IMR-90 (cell line): Measurements from ENCODE around the gene TMTC2. TPM values are rescaled to one million over a fixed set of nuclear protein-coding genes. Genes with fewer than 3 reads are reported as not detected.

ENCODE experiments used
- ATAC-seq: fragments of 200-7000 bp; cut with Tn5 transposase; 2 replicates; pipeline ENCODE4 v1.9.1; 2020; ENCODE audit warnings: low read depth, mild to moderate bottlenecking, moderate library complexity
- BruUV-seq: library from RNA; stranded (reverse); fragments of 400-500 nt; replicated peaks from 2 replicates; lab custom pipeline; 2021; lab: Mats Ljungman, UMichigan
- CTCF ChIA-PET: fragments of 300-600 bp; formaldehyde crosslinking; extraction: SDS; loops from one replicate; lab custom pipeline; 2021; ENCODE audit warnings: antibody characterized with exemption; lab: Yijun Ruan, JAX
- POLR2A ChIA-PET: fragments of 300-600 bp; sonication (Branson Sonifier 250); formaldehyde crosslinking; loops from one replicate; lab custom pipeline; 2022; ENCODE audit warnings: antibody characterized with exemption; ENCODE audit not compliant: unreplicated experiment; lab: Charles Lee
- DNase-seq: peaks from one replicate; pipeline ENCODE4 v3.0.0; 2013
- H2AFZ ChIP-seq: replicated peaks from 2 replicates; pipeline ENCODE3; 2013; ENCODE audit warnings: low read length, mild to moderate bottlenecking; ENCODE audit not compliant: poor library complexity
- H2AK5ac ChIP-seq: 2 replicates; pipeline ENCODE4 v1.6.1; 2013; ENCODE audit warnings: low read depth, low read length, inconsistent platforms
- H2AK9ac ChIP-seq: replicated peaks from 2 replicates; pipeline ENCODE3; 2013; ENCODE audit warnings: mild to moderate bottlenecking, low read depth, low read length, moderate library complexity; ENCODE audit not compliant: poor library complexity
- H2BK120ac ChIP-seq: 2 replicates; pipeline ENCODE4 v1.6.1; 2013; ENCODE audit warnings: low read depth, low read length, inconsistent platforms
- H2BK15ac ChIP-seq: 3 replicates; pipeline ENCODE4 v1.6.1; 2013; ENCODE audit warnings: low read depth, low read length, inconsistent platforms
- H2BK20ac ChIP-seq: 2 replicates; pipeline ENCODE4 v1.6.1; 2013; ENCODE audit warnings: low read depth, mild to moderate bottlenecking, inconsistent platforms, low read length, moderate library complexity
- H2BK5ac ChIP-seq: 2 replicates; pipeline ENCODE4 v1.6.1; 2013; ENCODE audit warnings: mild to moderate bottlenecking, low read depth, low read length, inconsistent platforms; ENCODE audit not compliant: poor library complexity, severe bottlenecking
- H3K14ac ChIP-seq: replicated peaks from 2 replicates; pipeline ENCODE4 v1.6.1; 2013; ENCODE audit warnings: low read depth, low read length, inconsistent platforms
- H3K18ac ChIP-seq: 2 replicates; pipeline ENCODE4 v1.6.1; 2013; ENCODE audit warnings: low read depth, low read length, control low read depth
- H3K23ac ChIP-seq: 2 replicates; pipeline ENCODE4 v1.6.1; 2013; ENCODE audit warnings: low read depth, low read length, inconsistent platforms
- H3K27ac ChIP-seq: 2 replicates; pipeline ENCODE4 v1.5.1; 2013; ENCODE audit warnings: mild to moderate bottlenecking, control low read depth, low read length; ENCODE audit not compliant: insufficient read depth
- H3K27me3 ChIP-seq: 2 replicates; pipeline ENCODE4 v1.6.1; 2013; ENCODE audit warnings: low read length; ENCODE audit not compliant: control insufficient read depth, insufficient read depth
- H3K36me3 ChIP-seq: 2 replicates; pipeline ENCODE4 v1.6.1; 2013; ENCODE audit warnings: low read length, mixed read lengths; ENCODE audit not compliant: control insufficient read depth, insufficient read depth
- H3K4ac ChIP-seq: 2 replicates; pipeline ENCODE4 v1.6.1; 2013; ENCODE audit warnings: low read depth, low read length, inconsistent platforms
- H3K4me1 ChIP-seq: 2 replicates; pipeline ENCODE4 v1.6.1; 2013; ENCODE audit warnings: low read length, mixed read lengths; ENCODE audit not compliant: control insufficient read depth, insufficient read depth
- H3K4me2 ChIP-seq: 2 replicates; pipeline ENCODE4 v1.6.1; 2013; ENCODE audit warnings: low read depth, mild to moderate bottlenecking, control low read depth, low read length, moderate library complexity
- H3K4me3 ChIP-seq: 2 replicates; pipeline ENCODE4 v1.5.1; 2013; ENCODE audit warnings: low read depth, mild to moderate bottlenecking, control low read depth, low read length, moderate library complexity; ENCODE audit not compliant: insufficient read depth
- H3K56ac ChIP-seq: 2 replicates; pipeline ENCODE4 v1.6.1; 2013; ENCODE audit warnings: low read length, inconsistent platforms; ENCODE audit not compliant: insufficient read depth; ENCODE audit errors: extremely low read depth
- H3K79me1 ChIP-seq, 2 experiments: 2 replicates each; pipeline ENCODE4 v1.6.1; 2013; ENCODE audit warnings: low read length in 2 of 2, inconsistent platforms in 1 of 2, low read depth in 1 of 2
- H3K9ac ChIP-seq: 2 replicates; pipeline ENCODE4 v1.6.1; 2013; ENCODE audit warnings: low read depth, low read length, control low read depth
- H3K9me1 ChIP-seq: 2 replicates; pipeline ENCODE4 v1.6.1; 2013; ENCODE audit warnings: low read length, inconsistent platforms; ENCODE audit not compliant: insufficient read depth
- H3K9me3 ChIP-seq: 2 replicates; pipeline ENCODE4 v1.6.1; 2013; ENCODE audit warnings: low read length; ENCODE audit not compliant: control insufficient read depth, insufficient read depth
- H4K20me1 ChIP-seq: 2 replicates; pipeline ENCODE4 v1.6.1; 2013; ENCODE audit warnings: low read length, inconsistent platforms; ENCODE audit not compliant: insufficient read depth
- H4K5ac ChIP-seq: 2 replicates; pipeline ENCODE4 v1.6.1; 2013; ENCODE audit warnings: mild to moderate bottlenecking, low read depth, low read length, control low read depth
- H4K8ac ChIP-seq, 2 experiments: 2 replicates each; pipeline ENCODE4 v1.6.1; 2013; ENCODE audit warnings: low read depth in 2 of 2, low read length in 2 of 2, control low read depth in 1 of 2, inconsistent platforms in 1 of 2
- H4K91ac ChIP-seq: 2 replicates; pipeline ENCODE4 v1.6.1; 2013; ENCODE audit warnings: low read depth, low read length, inconsistent platforms; ENCODE audit not compliant: insufficient read depth
- BHLHE40 ChIP-seq: fragments of 150-350 bp; IDR thresholded peaks from 2 replicates; pipeline ENCODE4 v1.6.1; 2016; ENCODE audit warnings: mild to moderate bottlenecking, low read depth, low read length
- CEBPB ChIP-seq: IDR thresholded peaks from 2 replicates; pipeline ENCODE4 v1.6.1; 2012; ENCODE audit warnings: low read depth, low read length, improper control_type of control experiment
- CHD1 ChIP-seq: IDR thresholded peaks from 2 replicates; pipeline ENCODE4 v1.6.1; 2012; ENCODE audit warnings: low read depth, low read length, improper control_type of control experiment
- CTCF ChIP-seq: conservative IDR thresholded peaks from 2 replicates; pipeline ENCODE4 v1.5.1; 2012; ENCODE audit warnings: mild to moderate bottlenecking, low read depth, low read length, improper control_type of control experiment
- ELK1 ChIP-seq: fragments of 150-350 bp; IDR thresholded peaks from 2 replicates; pipeline ENCODE4 v1.6.1; 2016; ENCODE audit warnings: low read depth, mild to moderate bottlenecking, low read length, moderate library complexity, borderline replicate concordance
- FOS ChIP-seq: fragments of 150-350 bp; IDR thresholded peaks from 2 replicates; pipeline ENCODE4 v1.6.1; 2016; ENCODE audit warnings: low read depth, low read length
- MAFK ChIP-seq: IDR thresholded peaks from 2 replicates; pipeline ENCODE4 v1.6.1; 2012; ENCODE audit warnings: low read depth, low read length, improper control_type of control experiment
- MAZ ChIP-seq: IDR thresholded peaks from 2 replicates; pipeline ENCODE4 v1.6.1; 2012; ENCODE audit warnings: low read depth, mild to moderate bottlenecking, low read length, improper control_type of control experiment, moderate library complexity, borderline replicate concordance
- MXI1 ChIP-seq: IDR thresholded peaks from 2 replicates; pipeline ENCODE4 v1.6.1; 2012; ENCODE audit warnings: low read depth, mild to moderate bottlenecking, low read length, moderate library complexity, borderline replicate concordance
- NFE2L2 ChIP-seq: fragments of 150-350 bp; IDR thresholded peaks from 2 replicates; pipeline ENCODE4 v1.6.1; 2016; ENCODE audit warnings: low read depth, mild to moderate bottlenecking, low read length
- POLR2A ChIP-seq: IDR thresholded peaks from 2 replicates; pipeline ENCODE4 v1.6.1; 2012; ENCODE audit warnings: mild to moderate bottlenecking, low read depth, low read length
- RAD21 ChIP-seq: IDR thresholded peaks from 2 replicates; pipeline ENCODE4 v1.6.1; 2012; ENCODE audit warnings: low read length, improper control_type of control experiment
- RCOR1 ChIP-seq: IDR thresholded peaks from 2 replicates; pipeline ENCODE4 v1.6.1; 2012; ENCODE audit warnings: mild to moderate bottlenecking, low read length, improper control_type of control experiment; ENCODE audit not compliant: insufficient replicate concordance
- RFX5 ChIP-seq: IDR thresholded peaks from 2 replicates; pipeline ENCODE4 v1.8.0; 2012; ENCODE audit warnings: low read depth, mild to moderate bottlenecking, low read length, moderate library complexity
- SMC3 ChIP-seq: fragments of 150-350 bp; IDR thresholded peaks from 2 replicates; pipeline ENCODE4 v1.6.1; 2016; ENCODE audit warnings: low read depth, mild to moderate bottlenecking, antibody characterized with exemption, low read length, moderate library complexity
- USF2 ChIP-seq: fragments of 150-350 bp; IDR thresholded peaks from 2 replicates; pipeline ENCODE4 v1.6.1; 2017; ENCODE audit warnings: mild to moderate bottlenecking, antibody characterized with exemption, low read length, low read depth
- WGBS, 2 experiments: methylation state at CpG; one replicate each; pipeline versions ENCODE4 v1.1.5 to v1.1.7; 2013; ENCODE audit warnings: missing lambda C conversion rate in 2 of 2; ENCODE audit not compliant: insufficient read length in 1 of 2; ENCODE audit errors: extremely low coverage in 2 of 2; 5-methylcytosine and 5-hydroxymethylcytosine counted together
- dilution Hi-C: fragments of 300-500 bp; cut with HindIII; formaldehyde crosslinking; loops from one replicate; pipeline ENCODE4 v1.14.3; 2018; ENCODE audit warnings: low sequenced_read_pairs; ENCODE audit not compliant: unreplicated experiment
- in situ Hi-C: fragments of 300-500 bp; cut with MboI; formaldehyde crosslinking; loops from 3 replicates; pipeline ENCODE4 v1.14.3; 2019; ENCODE audit warnings: low sequenced_read_pairs, inconsistent platforms, mixed read lengths
- intact Hi-C: fragments of 100-400 bp; cut with micrococcal nuclease; formaldehyde crosslinking; loops from 2 replicates; pipeline ENCODE4 v1.10.0; 2022
- polyA plus RNA-seq, 3 experiments: library from polyadenylated mRNA; depleted of rRNA; stranded (reverse); fragments of >200 nt; gene quantifications; 2 replicates each; pipeline ENCODE4 v1.2.3, GENCODE V29; 2012; ENCODE audit warnings: low replicate concordance in 1 of 3
- total RNA-seq: library from RNA; depleted of rRNA; stranded (reverse); fragments of >200 nt; gene quantifications from 2 replicates; pipeline ENCODE4 v1.2.3, GENCODE V29; 2012

Gene TMTC2
- total and polyA plus RNA-seq, 2 of the 4 experiments (the other 2 are of a cell fraction), result 0.56 to 1.4 TPM

- intact Hi-C loops, result no loop called here
- H2BK5ac ChIP-seq, result no peak overlapping the region
- ChIA-PET CTCF (interaction anchor here (0.6 kb wide), 1 partner anchor 58 kb away, joined by 3 read pairs; no protein-coding TSS in a partner anchor), POLR2A (no interaction called here)
- no peak overlapping the region for H4K5ac ChIP-seq
- H3K27ac ChIP-seq, result no peak overlapping the region
- no peak overlapping the region for H2BK20ac ChIP-seq
- no peak overlapping the region for H3K56ac ChIP-seq
- H3K18ac ChIP-seq, result no peak overlapping the region
- H3K36me3 ChIP-seq, result no peaks in the 10 kb centered on the region; the same call in 1 of the 2 replicates
- H2BK120ac ChIP-seq, result no peak overlapping the region
- no peak overlapping the region for H3K23ac ChIP-seq
- no peak overlapping the region for H2AFZ ChIP-seq
- no peak overlapping the region for H3K4me3 ChIP-seq
- BruUV-seq, result no TSS peak
- no peak for DNase-seq
- no peak overlapping the region for H3K4me2 ChIP-seq
- H3K9me1 ChIP-seq, result no peaks in the 10 kb centered on the region
- in situ Hi-C loops, result no loop called here
- no peaks in the 10 kb centered on the region for H3K79me1 ChIP-seq
- dilution Hi-C loops, result no loop called here
- ATAC-seq, result no peak
- no peaks in the 10 kb centered on the region for H3K27me3 ChIP-seq
- TF ChIP-seq CTCF (no peak), MXI1 (no peak), BHLHE40 (no peak), ELK1 (no peak), MAFK (no peak), MAZ (no peak), FOS (no peak), RCOR1 (no peak), RFX5 (no peak), RAD21 (no peak), POLR2A (no peak), NFE2L2 (no peak), CEBPB (no peak), USF2 (no peak), CHD1 (no peak), SMC3 (no peak)
- H4K91ac ChIP-seq, result no peak overlapping the region
- H3K9me3 ChIP-seq, result no peaks in the 10 kb centered on the region
- H4K8ac ChIP-seq, result no peak overlapping the region
- no CpG with 5 or more reads among the region's 3 CpGs for WGBS, 2 experiments
- no peak overlapping the region for H3K9ac ChIP-seq
- no peak overlapping the region for H3K14ac ChIP-seq
- H2AK9ac ChIP-seq, result no peak overlapping the region
- H3K4ac ChIP-seq, result no peak overlapping the region
- no peak overlapping the region for H2AK5ac ChIP-seq
- no peak overlapping the region for H2BK15ac ChIP-seq
- no peaks in the 10 kb centered on the region for H4K20me1 ChIP-seq
- no peaks in the 10 kb centered on the region for H3K4me1 ChIP-seq
These were observed 171.8 kb downstream of the TMTC2 start for GRCh38 chr12:82858534-82858917.
